Heart right ventricle (tissue), 16 donors: ENCODE results near the gene GAB2. TPM values are rescaled to one million over a fixed set of nuclear protein-coding genes. Genes with fewer than 3 reads are reported as not detected.

Source experiments
- ATAC-seq, 8 donors: fragments of 200-7000 bp; cut with Tn5 transposase; one replicate each; pipeline ENCODE4 v1.9.1; 2020; ENCODE audit warnings: mild to moderate bottlenecking in 8 of 8, moderate library complexity in 8 of 8, moderate number of reproducible peaks in 1 of 8
- DNase-seq, 2 donors: peaks; one replicate each; pipeline ENCODE4 v3.0.0-alpha.2; 2020
- H3K27ac ChIP-seq, 10 donors: fragments of 200-600 bp; sonication (generic) in 2 of 10; one replicate each; pipeline versions ENCODE4 v1.5.0 to v1.8.0; 2020 to 2022; ENCODE audit warnings: mild to moderate bottlenecking in 3 of 10
- H3K27me3 ChIP-seq, 7 donors: fragments of 200-600 bp; one replicate each; pipeline ENCODE4 v1.8.0; 2021 to 2022; ENCODE audit warnings: mild to moderate bottlenecking in 2 of 7
- H3K36me3 ChIP-seq, 9 donors: fragments of 200-600 bp; sonication (generic) in 1 of 9; one replicate each; pipeline versions ENCODE4 v1.5.0 to v1.8.0; 2020 to 2022; ENCODE audit warnings: mild to moderate bottlenecking in 2 of 9
- H3K4me1 ChIP-seq, 9 donors: fragments of 200-600 bp; sonication (generic) in 1 of 9; one replicate each; pipeline versions ENCODE4 v1.5.0 to v1.8.0; 2020 to 2022; ENCODE audit warnings: mild to moderate bottlenecking in 4 of 9
- H3K4me3 ChIP-seq, 10 donors: fragments of 200-600 bp; sonication (generic) in 2 of 10; one replicate each; pipeline versions ENCODE4 v1.5.0 to v1.8.0; 2020 to 2022; ENCODE audit warnings: mild to moderate bottlenecking in 7 of 10, moderate library complexity in 2 of 10
- H3K9me3 ChIP-seq, 11 donors: fragments of 200-600 bp in 10 of 11; sonication (generic) in 2 of 11; one replicate each; pipeline versions ENCODE4 v1.5.0 to v1.8.0; 2013 to 2022; ENCODE audit warnings: mild to moderate bottlenecking in 2 of 11, control low read depth in 1 of 11, moderate library complexity in 1 of 11
- CTCF ChIP-seq, 9 donors: fragments of 200-600 bp; sonication (generic) in 2 of 9; IDR thresholded peaks; one replicate each; pipeline versions ENCODE4 v1.5.0 to v1.8.0; 2021 to 2022; ENCODE audit warnings: antibody characterized with exemption in 9 of 9, mild to moderate bottlenecking in 5 of 9, moderate library complexity in 1 of 9
- WGBS, 2 donors: extraction: QIAGEN DNeasy Blood & Tissue Kit; methylation state at CpG; one replicate each; pipeline ENCODE4 v1.1.7; 2013; ENCODE audit warnings: inconsistent platforms in 1 of 2; 5-methylcytosine and 5-hydroxymethylcytosine counted together
- intact Hi-C, 10 donors: fragments of 100-400 bp; cut with DNase I; formaldehyde crosslinking; loops; one replicate each; pipeline versions ENCODE4 v1.11.1 to v1.14.2; 2022
- polyA plus RNA-seq, 2 donors: library from polyadenylated mRNA; stranded (reverse); fragments of 200-250 nt; gene quantifications; one replicate each; pipeline ENCODE4 v1.2.3, GENCODE V29; 2013
- total RNA-seq, 10 donors: library from RNA; stranded (reverse); fragmentation: NEBNext Ultra II Directional in 3 of 10; extraction: Animal tissue kit (Norgen Biotek cat#: 25700) in 3 of 10; gene quantifications; one replicate each; pipeline versions ENCODE4 v1.2.1 to v1.2.4, GENCODE V29; 2021 to 2023
- donor health status: Arrhythmogenic right ventricular cardiomyopathy.
- donor health status: ischemic (EF 13 %, LVEDD 7.1; RV severe dilation, severe dysfunction).
- donor health status: healthy with polysubstance abuse.
- donor health status: DM: no; HTN: yes; CAD: no.
- donor health status: DM: no; HTN: no; CAD: no.
- donor health status: ischemic (EF 25% LVEDD 6.9; RV normal size, moderate dysfunction).
- donor health status: ischemic (EF 25% LVEDD 5.7; RV mildly dilated, moderate dysfunction).
- donor health status: healthy.
- donor health status: DM: yes; HTN: yes; CAD: no.
- donor health status: Ischemic cardiomyopathy.
- donor health status: ischemic (EF 35%, LVEDD 5.7; RV mildly dilated, moderate dysfunction).
- donor health status: nonischemic (EF 11% LVEDD 7.7; RV severe dilation, severe dysfunction).
- donor health status: DM: yes; HTN: yes; CAD: no.
- donor health status: PGD.
- donor health status: ischemic (EF 29% LVEDD 5.4; RV normal size, mild dysfunction).
- donor health status: nonischemic (EF 23%, LVEDD 6.1; RV moderate dilation, normal function).

The GAB2 gene
- total and polyA plus RNA-seq, 12 donors = 5.0 to 44.6 (median 27.0) TPM

- no peak for TF ChIP-seq CTCF (IDR thresholded peaks at IDR 0.05)
- 67 to 78% methylated on average over 1 of the region's 1 CpG for WGBS, 2 donors
- intact Hi-C loops = no loop called here
Observed at GRCh38 chr11:78332872-78333271, 84.7 kb downstream of the GAB2 start.

GRCh38 chr11:78332174-78332866 lies 85.3 kb downstream of the GAB2 start:
- Histone ChIP-seq H3K4me1 (peaks cover 0 to 43% (median 22%) of the 10 kb centered on the region in 9 donors), H3K36me3 (no peaks in the 10 kb centered on the region), H3K4me3 (no peak overlapping the region), H3K27ac (peak overlapping the region in 1 of 10 donors; percentile 13), H3K9me3 (peaks cover 0 to 4% (median 0%) of the 10 kb centered on the region in 11 donors), H3K27me3 (no peaks in the 10 kb centered on the region)
- 71 to 78% methylated on average over 1 of the region's 1 CpG for WGBS, 2 donors
- no peak for TF ChIP-seq CTCF (IDR thresholded peaks at IDR 0.05)
- ATAC-seq (no peak), DNase-seq (no peak)
- intact Hi-C loops = no loop called here

More at GRCh38 chr11:78332872-78333271, 84.7 kb downstream of the GAB2 start:
- peaks cover 2 to 46% (median 22%) of the 10 kb centered on the region in 9 donors for H3K4me1 ChIP-seq
- H3K4me3 ChIP-seq = no peak overlapping the region
- no peaks in the 10 kb centered on the region for H3K36me3 ChIP-seq
- ATAC-seq = no peak
- no peak overlapping the region for H3K27ac ChIP-seq
- H3K27me3 ChIP-seq = no peaks in the 10 kb centered on the region
- DNase-seq = no peak
- peaks cover 0 to 4% (median 0%) of the 10 kb centered on the region in 11 donors for H3K9me3 ChIP-seq

- Histone ChIP-seq H3K4me1 (peaks cover 0 to 36% (median 20%) of the 10 kb centered on the region in 9 donors), H3K27ac (peak overlapping the region in 1 of 10 donors; percentile 13), H3K9me3 (peaks cover 0 to 4% (median 0%) of the 10 kb centered on the region in 11 donors), H3K27me3 (no peaks in the 10 kb centered on the region), H3K4me3 (no peak overlapping the region), H3K36me3 (no peaks in the 10 kb centered on the region)
- DNase-seq (no peak), ATAC-seq (no peak)
- WGBS, 2 donors = 78 to 88% methylated on average over 3 of the region's 3 CpGs
- TF ChIP-seq CTCF (IDR thresholded peaks at IDR 0.05) = no peak
- intact Hi-C loops = no loop called here
Observed at GRCh38 chr11:78331711-78332110, 85.9 kb downstream of the GAB2 start.

- H3K4me3 ChIP-seq = no peak overlapping the region
- peaks cover 0 to 3% (median 0%) of the 10 kb centered on the region in 11 donors for H3K9me3 ChIP-seq
- DNase-seq (no peak), ATAC-seq (no peak)
- H3K36me3 ChIP-seq = no peaks in the 10 kb centered on the region
- H3K4me1 ChIP-seq = peaks cover 0 to 33% (median 16%) of the 10 kb centered on the region in 9 donors
- no peak overlapping the region for H3K27ac ChIP-seq
- intact Hi-C loops = no loop called here
- WGBS, 2 donors = 73 to 75% methylated on average over 3 of the region's 3 CpGs
- no peak for TF ChIP-seq CTCF (IDR thresholded peaks at IDR 0.05)
- H3K27me3 ChIP-seq = no peaks in the 10 kb centered on the region
Observed at GRCh38 chr11:78330361-78330760, 87.3 kb downstream of the GAB2 start.
